Motor neuron (in vitro differentiated cells): ENCODE results near the gene OR10G4. TPM values are rescaled to one million over a fixed set of nuclear protein-coding genes. Genes with fewer than 3 reads are reported as not detected.
"Not testable (repeated sequence)": the region's sequence is repeated elsewhere in the genome, so short reads cannot be mapped to it uniquely, and the experiment has no call there.

Experiments
- ATAC-seq, 8 experiments: fragments of 200-7000 bp; cut with Tn5 transposase; replicated peaks in 6 of 8; 2 replicates each; pipeline ENCODE4 v1.8.0; 2021; ENCODE audit warnings: mild to moderate bottlenecking in 8 of 8, moderate library complexity in 8 of 8
- H3K27ac ChIP-seq, 2 donors: fragments of 250-450 bp; sonication (Bioruptor Pico); 2 replicates each; pipeline ENCODE4 v1.9.0; 2021; ENCODE audit warnings: antibody characterized with exemption in 2 of 2, mild to moderate bottlenecking in 2 of 2, moderate library complexity in 1 of 2
- H3K4me1 ChIP-seq, 2 donors: fragments of 250-450 bp; sonication (Bioruptor Pico); replicated peaks in 1 of 2; 2 replicates each; pipeline ENCODE4 v1.6.1; 2021; ENCODE audit warnings: antibody characterized with exemption in 2 of 2, mild to moderate bottlenecking in 2 of 2, moderate library complexity in 1 of 2
- H3K4me3 ChIP-seq, 5 donors: fragments of 250-450 bp; sonication (Bioruptor Pico); 2 replicates each; pipeline ENCODE4 v1.9.0; 2021; ENCODE audit warnings: antibody characterized with exemption in 5 of 5, mild to moderate bottlenecking in 5 of 5, moderate library complexity in 4 of 5
- WGBS, 10 experiments: fragments of 450-650 bp; shearing (Covaris generic); methylation state at CpG; one replicate each; pipeline ENCODE4 v1.0.0; 2022; 5-methylcytosine and 5-hydroxymethylcytosine counted together
- in situ Hi-C, 9 experiments: fragments of 400-800 bp; cut with MboI; loops; one replicate each; pipeline ENCODE4 v1.15.0; 2021; ENCODE audit warnings: low sequenced_read_pairs in 9 of 9, low pct_unique_long_range_greater_than_20kb in 2 of 9; ENCODE audit not compliant: unreplicated experiment in 9 of 9
- total RNA-seq, 8 experiments: library from RNA; unstranded; fragments of 300-600 nt; gene quantifications; 2 replicates each; pipeline versions ENCODE4 v1.2.3 to v1.2.4, GENCODE V29; 2022

OR10G4 gene, protein sequence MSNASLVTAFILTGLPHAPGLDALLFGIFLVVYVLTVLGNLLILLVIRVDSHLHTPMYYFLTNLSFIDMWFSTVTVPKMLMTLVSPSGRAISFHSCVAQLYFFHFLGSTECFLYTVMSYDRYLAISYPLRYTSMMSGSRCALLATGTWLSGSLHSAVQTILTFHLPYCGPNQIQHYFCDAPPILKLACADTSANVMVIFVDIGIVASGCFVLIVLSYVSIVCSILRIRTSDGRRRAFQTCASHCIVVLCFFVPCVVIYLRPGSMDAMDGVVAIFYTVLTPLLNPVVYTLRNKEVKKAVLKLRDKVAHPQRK
- under 1 TPM in 5 of 8 experiments, not detected in 3; 0.05 to 0.24 (median 0.13) TPM for total RNA-seq

DNA sequence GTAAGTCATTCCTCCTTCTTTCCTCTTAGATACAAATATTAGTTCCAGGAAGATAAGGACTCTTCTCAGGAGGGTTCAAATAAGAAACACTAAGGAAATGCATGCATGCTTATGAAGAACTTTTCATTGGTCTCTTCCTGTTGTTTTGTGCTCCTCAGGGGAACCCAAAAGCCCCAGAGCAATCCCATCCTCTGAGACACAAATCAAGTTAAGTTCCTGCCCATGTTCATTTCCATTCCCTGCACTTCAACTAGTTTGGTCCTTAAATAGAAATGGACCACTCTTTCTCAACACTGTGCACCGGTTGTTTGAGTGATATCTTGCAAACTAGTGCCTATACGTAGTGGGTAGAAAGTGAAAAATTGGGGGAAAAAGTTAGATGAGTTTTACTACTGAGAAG, at the start of gene OR10G4:
Gene OR10G4 (plus strand): TSS at position 301 of the 400 bp plus-strand sequence. CDS start 2,578 bp downstream, outside the sequence.
- ATAC-seq: no peak
- in situ Hi-C loops: no loop called here
- Histone ChIP-seq H3K4me3 (no peak within 1 kb of the TSS), H3K27ac (no peak within 1 kb of the TSS), H3K4me1 (no peaks in the 10 kb centered on the region)
- WGBS, 10 experiments: 7 to 89% (median 67%) methylated on average over 1 to 2 of the region's 2 CpGs; no CpG with 5 or more reads in 1 of the 10 experiments

DNA sequence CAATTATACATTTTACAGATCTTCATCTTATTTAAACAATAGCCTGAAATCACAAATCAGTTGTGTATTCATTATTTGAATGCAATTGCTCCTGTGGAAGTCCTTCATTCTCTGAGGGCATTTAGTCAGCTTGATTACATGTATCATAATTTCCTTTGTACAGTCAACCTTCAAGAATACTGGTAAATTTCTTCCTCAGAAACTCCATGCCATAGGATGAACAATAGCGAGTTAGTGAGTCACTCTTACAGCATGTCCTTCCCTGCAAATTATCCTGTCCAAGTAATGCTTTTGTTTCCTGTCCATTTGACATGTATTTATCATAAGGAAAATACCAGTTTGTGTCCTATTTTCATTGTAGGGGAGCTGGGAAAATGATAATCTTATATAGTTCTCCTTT, 39.0 kb upstream of the OR10G4 start:
- Histone ChIP-seq H3K4me3 (no peak overlapping the region), H3K4me1 (no peaks in the 10 kb centered on the region), H3K27ac (no peak overlapping the region)
- peak in 2 of 8 experiments; percentile 54 to 72 for ATAC-seq
- WGBS, 10 experiments: 0 to 100% (median 83%) methylated on average over 1 of the region's 1 CpG; no CpG with 5 or more reads in 2 of the 10 experiments
- in situ Hi-C loops: no loop called here

DNA sequence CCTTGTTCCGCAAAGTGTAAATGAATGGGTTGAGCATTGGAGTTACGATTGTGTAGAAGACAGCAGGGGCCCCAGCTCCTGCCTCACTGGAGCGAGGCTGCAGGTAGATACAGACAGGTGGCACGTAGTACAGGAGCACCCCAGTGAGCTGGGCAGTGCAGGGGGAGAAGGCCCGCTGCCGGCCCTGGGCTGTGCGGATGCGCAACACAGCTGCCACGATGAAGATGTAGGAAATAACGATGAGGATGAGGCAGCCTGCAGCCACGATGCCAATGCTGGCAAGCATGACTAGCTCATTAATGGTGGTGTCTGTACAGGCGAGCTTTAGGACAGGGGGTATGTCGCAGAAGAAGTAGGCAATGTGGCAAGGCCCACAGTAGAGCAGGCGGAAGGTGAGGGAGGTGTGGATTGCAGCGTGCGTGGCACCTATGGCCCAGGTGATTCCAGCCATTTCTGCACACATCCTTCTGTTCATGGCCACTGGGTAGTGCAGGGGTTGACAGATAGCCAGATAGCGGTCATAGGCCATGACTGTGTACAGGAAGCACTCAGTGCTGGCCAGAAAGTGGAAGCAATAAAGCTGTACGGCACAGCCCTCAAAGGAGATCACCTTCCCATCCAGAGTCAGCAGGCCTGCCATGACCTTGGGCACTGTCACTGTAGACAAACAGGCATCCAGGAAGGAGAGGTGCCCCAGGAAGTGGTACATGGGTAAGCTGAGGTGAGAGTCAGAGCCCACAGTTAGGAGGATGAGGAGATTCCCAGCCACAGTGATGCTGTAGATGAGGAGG, 35.8 kb upstream of the OR10G4 start:
- Histone ChIP-seq H3K4me3 (no peak overlapping the region), H3K4me1 (no peaks in the 10 kb centered on the region), H3K27ac (no peak overlapping the region)
- WGBS, 10 experiments: 52 to 100% (median 87%) methylated on average over 1 to 17 of the region's 18 CpGs; no CpG with 5 or more reads in 3 of the 10 experiments
- in situ Hi-C loops: no loop called here
- no peak for ATAC-seq

DNA sequence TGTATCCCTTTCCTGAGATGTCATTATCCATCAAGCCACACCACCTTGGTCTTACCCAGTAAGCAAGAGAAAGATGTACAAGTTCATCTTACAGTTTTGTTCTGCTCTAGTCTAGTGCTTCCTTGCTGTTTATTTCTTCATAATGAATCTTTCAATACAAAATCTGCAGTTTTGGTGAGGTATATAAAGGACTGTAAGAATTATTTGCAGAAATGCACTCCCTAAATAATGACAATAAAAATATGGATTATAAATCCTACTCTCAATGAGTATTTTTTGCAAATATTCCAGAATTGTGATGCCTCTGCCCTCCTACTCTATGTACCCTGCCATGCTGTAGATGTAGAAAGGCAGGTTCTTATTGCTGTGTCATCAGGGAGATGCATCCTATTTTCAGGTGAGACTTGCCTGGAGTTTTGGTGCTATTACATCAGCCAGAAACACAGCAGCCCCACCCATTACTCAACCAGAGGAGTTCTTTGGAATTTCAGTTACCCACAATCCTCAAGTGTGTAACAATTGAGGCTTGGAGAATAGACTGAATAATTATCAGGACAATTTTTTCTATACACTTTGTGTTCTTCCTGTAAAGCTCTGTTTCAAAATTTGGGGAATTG, 35.0 kb upstream of the OR10G4 start, which contains the start of gene OR10S1:
Gene OR10S1 (minus strand): TSS at position 51 of the 617 bp plus-strand sequence. CDS start 117 bp downstream, outside the sequence.
- no peak for ATAC-seq
- Histone ChIP-seq H3K27ac (no peak within 1 kb of the TSS), H3K4me1 (no peaks in the 10 kb centered on the region)

DNA sequence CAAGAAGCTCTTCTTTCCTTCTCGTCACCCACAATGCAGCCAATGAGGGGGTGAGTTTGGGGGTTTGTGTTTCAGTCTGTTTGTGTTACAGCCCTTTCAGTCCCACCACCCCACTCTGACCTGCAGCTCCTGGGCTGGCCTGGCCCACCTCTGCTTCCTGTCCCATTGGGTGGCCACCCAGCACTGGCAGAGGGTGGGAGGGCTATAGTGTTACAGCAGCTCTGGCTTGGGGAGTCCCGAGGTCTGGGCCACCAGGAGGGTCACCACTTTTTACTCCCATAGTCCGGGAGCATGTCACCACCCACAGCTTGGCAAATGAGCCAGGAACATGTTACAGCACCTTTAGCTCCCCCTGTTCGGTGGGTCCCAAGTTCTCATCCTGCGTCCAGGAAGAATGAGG, 33.5 kb upstream of the OR10G4 start:
- no peak for ATAC-seq
- Histone ChIP-seq H3K4me3 (no peak overlapping the region), H3K4me1 (no peaks in the 10 kb centered on the region), H3K27ac (no peak overlapping the region)
- in situ Hi-C loops: no loop called here
- 0 to 100% (median 81%) methylated on average over 1 to 2 of the region's 5 CpGs; no CpG with 5 or more reads in 6 of the 10 experiments for WGBS, 10 experiments

More for the DNA sequence above, 35.0 kb upstream of the OR10G4 start, which contains the start of gene OR10S1:
- in situ Hi-C loops: no loop called here
- no peak within 1 kb of the TSS for H3K4me3 ChIP-seq

DNA sequence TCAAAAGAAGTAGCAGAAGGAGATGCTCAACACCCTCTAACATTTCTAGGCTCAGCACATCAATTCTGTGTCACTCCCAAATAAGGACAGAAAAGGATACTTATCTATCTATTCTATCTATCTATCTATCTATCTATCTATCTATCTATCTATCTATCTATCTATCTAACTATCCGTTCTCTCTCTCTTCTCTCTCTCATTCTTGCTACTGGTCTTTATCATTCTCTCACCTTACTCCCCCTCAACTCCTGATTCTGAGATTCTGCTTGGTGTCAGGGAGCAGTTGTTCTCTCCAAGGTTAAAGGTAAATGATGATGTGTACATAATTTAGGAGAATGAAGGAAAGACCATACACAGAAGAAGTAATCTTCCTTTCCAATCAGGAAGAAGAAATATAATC, 17.7 kb upstream of the OR10G4 start, which contains the start of gene OR10G6:
Gene OR10G6 (minus strand): TSS at position 43 of the 400 bp plus-strand sequence. CDS start 0 bp downstream, at position 43.
- 0 to 100% (median 69%) methylated on average over 1 of the region's 1 CpG; no CpG with 5 or more reads in 2 of the 10 experiments for WGBS, 10 experiments
- in situ Hi-C loops: no loop called here
- no peak for ATAC-seq
- Histone ChIP-seq H3K27ac (no peak within 1 kb of the TSS), H3K4me3 (no peak within 1 kb of the TSS), H3K4me1 (no peaks in the 10 kb centered on the region)

DNA sequence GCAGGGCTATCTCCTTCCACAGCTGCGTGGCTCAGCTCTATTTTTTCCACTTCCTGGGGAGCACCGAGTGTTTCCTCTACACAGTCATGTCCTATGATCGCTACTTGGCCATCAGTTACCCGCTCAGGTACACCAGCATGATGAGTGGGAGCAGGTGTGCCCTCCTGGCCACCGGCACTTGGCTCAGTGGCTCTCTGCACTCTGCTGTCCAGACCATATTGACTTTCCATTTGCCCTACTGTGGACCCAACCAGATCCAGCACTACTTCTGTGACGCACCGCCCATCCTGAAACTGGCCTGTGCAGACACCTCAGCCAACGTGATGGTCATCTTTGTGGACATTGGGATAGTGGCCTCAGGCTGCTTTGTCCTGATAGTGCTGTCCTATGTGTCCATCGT, 3.0 kb downstream of the OR10G4 start:
- ATAC-seq, H3K4me3 ChIP-seq, H3K4me1 ChIP-seq, H3K27ac ChIP-seq, in situ Hi-C loops: not testable (repeated sequence)
- WGBS, 10 experiments: 33 to 100% (median 67%) methylated on average over 1 of the region's 9 CpGs; no CpG with 5 or more reads in 7 of the 10 experiments

DNA sequence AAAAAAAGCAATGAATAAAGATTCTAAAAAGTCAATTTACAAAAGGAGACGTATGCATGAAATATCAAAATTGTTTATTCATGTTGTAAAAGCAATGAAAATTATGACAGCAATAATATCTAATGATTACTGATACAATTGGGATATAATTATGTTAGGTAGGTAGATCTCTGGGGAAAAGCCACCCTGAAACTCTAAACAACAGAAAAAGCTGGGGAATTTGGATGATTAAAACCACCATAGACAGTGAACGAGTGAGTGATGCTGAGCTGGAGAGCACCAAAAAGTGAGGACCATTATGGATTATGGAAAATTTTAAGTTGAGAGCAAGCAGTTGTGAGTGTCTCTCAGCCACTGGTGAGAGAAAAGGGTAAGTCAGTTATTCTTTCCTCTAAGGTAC, 13.7 kb downstream of the OR10G4 start, which contains the start of gene OR10G8:
Gene OR10G8 (plus strand): TSS at position 301 of the 400 bp plus-strand sequence. CDS start 2,825 bp downstream, outside the sequence.
- no peak within 1 kb of the TSS for H3K27ac ChIP-seq
- no peak within 1 kb of the TSS for H3K4me3 ChIP-seq
- no peak for ATAC-seq
- 0 to 94% (median 68%) methylated on average over 1 to 2 of the region's 2 CpGs; no CpG with 5 or more reads in 1 of the 10 experiments for WGBS, 10 experiments
- H3K4me1 ChIP-seq: no peaks in the 10 kb centered on the region
- in situ Hi-C loops: no loop called here

DNA sequence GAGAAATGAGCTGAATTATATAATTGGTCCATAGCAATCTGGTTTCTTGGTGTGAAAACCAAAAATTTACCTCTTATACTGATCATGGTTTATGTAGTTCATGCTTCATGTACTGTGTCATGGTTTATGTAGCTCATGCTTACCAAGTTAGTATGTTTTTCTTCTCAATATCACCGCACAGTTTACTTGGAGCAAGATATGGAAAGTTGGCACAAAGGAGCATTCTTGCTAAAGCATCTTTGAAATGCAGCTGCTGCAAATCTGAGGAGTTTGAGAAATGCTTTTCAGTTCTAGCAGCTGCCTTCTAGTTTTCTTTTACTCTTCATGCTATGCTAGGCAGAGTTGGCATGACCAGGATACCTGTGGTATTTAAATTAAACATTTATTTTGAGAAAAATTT, 23.9 kb downstream of the OR10G4 start:
- no peak for ATAC-seq
- 56 to 100% (median 84%) methylated on average over 1 of the region's 1 CpG; no CpG with 5 or more reads in 2 of the 10 experiments for WGBS, 10 experiments
- no peaks in the 10 kb centered on the region for H3K4me1 ChIP-seq
- H3K4me3 ChIP-seq: no peak overlapping the region
- in situ Hi-C loops: no loop called here
- no peak overlapping the region for H3K27ac ChIP-seq

DNA sequence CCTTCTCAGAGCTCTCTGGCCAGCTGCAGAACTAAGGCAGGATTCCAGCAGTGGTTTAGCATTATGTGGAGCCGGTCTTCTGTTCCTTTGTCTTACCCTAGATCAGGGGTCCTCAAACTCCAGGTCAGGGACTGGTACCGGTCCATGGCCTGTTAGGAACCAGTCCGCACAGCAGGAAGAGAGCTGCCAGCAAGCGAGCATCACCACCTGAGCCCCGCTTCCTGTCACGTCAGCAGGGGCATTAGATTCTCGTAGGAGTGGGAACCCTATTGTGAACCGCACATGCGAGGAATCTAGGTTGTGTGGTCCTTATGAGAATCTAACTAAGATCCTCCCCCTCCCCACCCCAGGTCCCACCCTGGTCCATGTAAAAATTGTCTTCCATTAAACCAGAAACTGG, 26.8 kb downstream of the OR10G4 start:
- in situ Hi-C loops: no loop called here
- WGBS, 10 experiments: 80 to 100% (median 100%) methylated on average over 1 to 2 of the region's 9 CpGs; no CpG with 5 or more reads in 7 of the 10 experiments
- Histone ChIP-seq H3K4me3 (no peak overlapping the region), H3K4me1 (no peaks in the 10 kb centered on the region), H3K27ac (no peak overlapping the region)
- no peak for ATAC-seq

DNA sequence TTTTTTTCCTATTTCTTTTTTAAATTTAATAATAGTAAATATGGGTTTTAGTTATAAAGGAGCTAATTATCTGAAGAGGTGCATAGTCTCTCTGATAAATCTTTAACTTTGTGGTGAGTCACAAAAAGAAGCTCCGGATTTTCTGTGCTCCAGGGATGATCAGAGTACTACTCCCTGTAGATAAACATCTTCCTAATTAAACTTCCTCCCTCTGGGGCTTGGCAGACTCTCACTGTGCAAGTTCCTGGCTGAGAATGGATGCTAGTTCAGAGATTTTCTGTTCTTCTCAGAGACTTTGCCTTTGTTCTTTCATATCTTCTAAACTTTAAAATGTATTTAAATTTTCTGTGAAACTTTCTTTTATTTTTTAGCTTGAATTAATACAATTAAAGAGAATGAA, 28.5 kb downstream of the OR10G4 start, which contains the start of gene OR10G7:
Gene OR10G7 (minus strand): TSS at position 72 of the 400 bp plus-strand sequence. CDS start 2,324 bp downstream, outside the sequence.
- Histone ChIP-seq H3K4me1 (no peaks in the 10 kb centered on the region), H3K27ac (no peak within 1 kb of the TSS), H3K4me3 (no peak within 1 kb of the TSS)
- peak in 1 of 8 experiments; percentile 73 for ATAC-seq
- 0 to 75% (median 23%) methylated on average over 1 of the region's 1 CpG; no CpG with 5 or more reads in 2 of the 10 experiments for WGBS, 10 experiments
- in situ Hi-C loops: no loop called here

DNA sequence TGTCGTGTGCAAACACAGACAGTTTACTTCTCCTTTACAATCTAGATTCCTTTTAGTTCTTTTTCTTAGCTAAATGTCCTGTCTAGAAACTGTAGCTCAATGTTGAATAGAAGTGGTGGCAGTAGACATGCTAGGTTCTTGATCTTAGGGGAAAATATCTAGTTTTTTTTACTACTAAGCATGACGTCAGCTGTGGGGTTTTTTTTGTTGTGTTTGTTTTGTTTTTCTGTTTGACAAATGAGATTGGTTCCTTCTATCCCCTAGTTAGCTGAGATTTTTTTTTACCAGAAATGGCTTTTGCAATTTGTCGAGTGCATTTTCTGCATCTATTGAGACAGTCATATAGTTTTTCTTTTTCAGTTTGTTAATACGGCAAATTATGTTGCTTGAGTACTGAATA, 30.6 kb downstream of the OR10G4 start:
- no peak overlapping the region for H3K27ac ChIP-seq
- 32 to 94% (median 79%) methylated on average over 2 to 4 of the region's 4 CpGs for WGBS, 10 experiments
- in situ Hi-C loops: no loop called here
- no peak for ATAC-seq
- no peak overlapping the region for H3K4me3 ChIP-seq
- no peaks in the 10 kb centered on the region for H3K4me1 ChIP-seq
